Spleen (tissue), 7 donors: ENCODE measurements around the gene CHRNA4.

Experiments used
- POLR2A ChIP-seq, 3 donors: fragments of 450-650 bp; IDR thresholded peaks; one replicate each; pipeline ENCODE4 v1.5.1; 2017; ENCODE audit warnings: antibody characterized with exemption in 3 of 3, mild to moderate bottlenecking in 1 of 3
- POLR2AphosphoS5 ChIP-seq, 3 donors: sonication (generic); formaldehyde crosslinking; IDR thresholded peaks; one replicate each; pipeline ENCODE4 v1.5.1; 2017; ENCODE audit warnings: antibody characterized with exemption in 3 of 3
- TF ChIP-seq, protein P1 (sequence below), 11 experiments: fragments of 200-600 bp in 7 of 11; fragments of 450-650 bp in 4 of 11; sonication (generic) in 4 of 11; IDR thresholded peaks in 8 of 11; conservative IDR thresholded peaks in 3 of 11; 1 replicate in 7 of 11; 2 replicates in 4 of 11; pipeline versions ENCODE4 v1.4.0 to v1.8.0; 2016 to 2021; ENCODE audit warnings: antibody characterized with exemption in 11 of 11, inconsistent platforms in 4 of 11, mild to moderate bottlenecking in 1 of 11
- donor health status: DM: no; HTN: no; CAD: no; lungs with moderate emphysema.
- donor health status: DM: no; HTN: no; CAD: no.
- donor health status: DM: no; HTN: no; CAD: no.

DNA sequence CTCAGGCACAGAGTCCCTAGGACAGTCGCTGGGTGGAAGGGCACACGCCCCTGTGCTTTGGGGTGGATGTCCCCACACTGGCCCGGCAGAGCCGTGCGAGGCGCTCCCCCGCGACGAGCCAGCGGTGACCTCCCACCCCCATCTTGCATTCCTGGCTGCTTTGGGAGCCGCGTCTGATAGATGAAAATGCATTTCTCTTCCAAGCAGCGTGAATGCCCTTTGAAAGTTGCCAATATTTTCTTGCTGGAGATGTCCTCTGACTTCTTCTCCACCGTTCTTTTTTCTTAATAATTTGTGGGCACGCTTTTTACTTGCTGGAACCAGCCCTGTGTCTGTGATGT, 38.2 kb downstream of the CHRNA4 start:
- TF ChIP-seq, protein P1, sequence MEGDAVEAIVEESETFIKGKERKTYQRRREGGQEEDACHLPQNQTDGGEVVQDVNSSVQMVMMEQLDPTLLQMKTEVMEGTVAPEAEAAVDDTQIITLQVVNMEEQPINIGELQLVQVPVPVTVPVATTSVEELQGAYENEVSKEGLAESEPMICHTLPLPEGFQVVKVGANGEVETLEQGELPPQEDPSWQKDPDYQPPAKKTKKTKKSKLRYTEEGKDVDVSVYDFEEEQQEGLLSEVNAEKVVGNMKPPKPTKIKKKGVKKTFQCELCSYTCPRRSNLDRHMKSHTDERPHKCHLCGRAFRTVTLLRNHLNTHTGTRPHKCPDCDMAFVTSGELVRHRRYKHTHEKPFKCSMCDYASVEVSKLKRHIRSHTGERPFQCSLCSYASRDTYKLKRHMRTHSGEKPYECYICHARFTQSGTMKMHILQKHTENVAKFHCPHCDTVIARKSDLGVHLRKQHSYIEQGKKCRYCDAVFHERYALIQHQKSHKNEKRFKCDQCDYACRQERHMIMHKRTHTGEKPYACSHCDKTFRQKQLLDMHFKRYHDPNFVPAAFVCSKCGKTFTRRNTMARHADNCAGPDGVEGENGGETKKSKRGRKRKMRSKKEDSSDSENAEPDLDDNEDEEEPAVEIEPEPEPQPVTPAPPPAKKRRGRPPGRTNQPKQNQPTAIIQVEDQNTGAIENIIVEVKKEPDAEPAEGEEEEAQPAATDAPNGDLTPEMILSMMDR (IDR thresholded peaks at IDR 0.05 in 8 of 11, conservative IDR thresholded peaks at IDR 0.05 in 3 of 11): no peak
- no peak for TF ChIP-seq POLR2A (IDR thresholded peaks at IDR 0.05)
- TF ChIP-seq POLR2AphosphoS5 (IDR thresholded peaks at IDR 0.05): no peak
